HL-60 (cell line): ENCODE measurements around the gene IVL.

ENCODE experiments used
- DNase-seq, 2 experiments: peaks; one replicate each; pipeline ENCODE4 v3.0.0-alpha.2; 2010 to 2020; ENCODE audit warnings: low read depth in 1 of 2, low spot score in 1 of 2
- H3K27ac ChIP-seq: fragments of 250-450 bp; sonication (Bioruptor Pico); replicated peaks from 2 replicates; pipeline ENCODE4 v1.5.1; 2020; ENCODE audit warnings: mild to moderate bottlenecking, moderate library complexity
- H3K27me3 ChIP-seq: fragments of 250-450 bp; sonication (Bioruptor Pico); 2 replicates; pipeline ENCODE4 v1.5.1; 2021; ENCODE audit warnings: mild to moderate bottlenecking, moderate library complexity; ENCODE audit not compliant: insufficient read depth, poor library complexity, severe bottlenecking
- H3K4me3 ChIP-seq: replicated peaks from 2 replicates; pipeline ENCODE4 v1.5.1; 2011; ENCODE audit warnings: mild to moderate bottlenecking, control low read depth, low read length; ENCODE audit not compliant: insufficient read depth
- GABPA ChIP-seq: IDR thresholded peaks from 2 replicates; pipeline ENCODE4 v1.6.1; 2012; ENCODE audit warnings: low read depth
- POLR2AphosphoS5 ChIP-seq: IDR thresholded peaks from 2 replicates; pipeline ENCODE4 v1.6.1; 2012; ENCODE audit warnings: low read depth
- SPI1 ChIP-seq: IDR thresholded peaks from 2 replicates; pipeline ENCODE4 v1.6.1; 2012; ENCODE audit warnings: low read depth, mild to moderate bottlenecking, borderline replicate concordance
- TF ChIP-seq, protein P1 (sequence below): IDR thresholded peaks from 2 replicates; pipeline ENCODE4 v1.6.1; 2012; ENCODE audit warnings: low read depth; ENCODE audit not compliant: insufficient replicate concordance
- TF ChIP-seq, protein P2 (sequence below): IDR thresholded peaks from one replicate; pipeline ENCODE4 v1.5.1; 2011; ENCODE audit warnings: low read length, control low read depth, inconsistent platforms; ENCODE audit not compliant: insufficient read depth

The IVL gene

DNA sequence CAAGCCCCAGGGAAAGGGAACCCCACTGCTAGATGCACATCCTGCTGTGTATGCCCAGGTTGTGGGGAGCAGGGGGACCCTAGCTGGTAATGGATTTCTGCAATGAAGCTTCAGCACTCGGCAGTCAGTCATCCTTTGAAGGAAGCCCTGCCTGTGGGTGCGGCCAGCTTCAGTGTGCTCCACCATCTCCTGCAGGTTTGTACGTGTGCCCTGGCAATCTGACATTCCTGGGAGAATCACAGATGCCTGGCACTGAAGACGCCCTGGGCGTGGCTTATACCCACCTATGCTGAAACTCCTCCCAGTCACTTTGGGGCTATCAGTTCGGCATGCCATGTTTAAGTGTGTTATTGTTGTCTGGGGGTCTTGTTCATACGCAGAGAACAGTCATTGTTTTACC, 45.4 kb downstream of the IVL start:
- no peak for DNase-seq
- Histone ChIP-seq H3K27ac (no peak overlapping the region), H3K4me3 (no peak overlapping the region), H3K27me3 (no peaks in the 10 kb centered on the region)
- TF ChIP-seq SPI1 (no peak), POLR2AphosphoS5 (no peak), GABPA (no peak)
- TF ChIP-seq, protein P1, sequence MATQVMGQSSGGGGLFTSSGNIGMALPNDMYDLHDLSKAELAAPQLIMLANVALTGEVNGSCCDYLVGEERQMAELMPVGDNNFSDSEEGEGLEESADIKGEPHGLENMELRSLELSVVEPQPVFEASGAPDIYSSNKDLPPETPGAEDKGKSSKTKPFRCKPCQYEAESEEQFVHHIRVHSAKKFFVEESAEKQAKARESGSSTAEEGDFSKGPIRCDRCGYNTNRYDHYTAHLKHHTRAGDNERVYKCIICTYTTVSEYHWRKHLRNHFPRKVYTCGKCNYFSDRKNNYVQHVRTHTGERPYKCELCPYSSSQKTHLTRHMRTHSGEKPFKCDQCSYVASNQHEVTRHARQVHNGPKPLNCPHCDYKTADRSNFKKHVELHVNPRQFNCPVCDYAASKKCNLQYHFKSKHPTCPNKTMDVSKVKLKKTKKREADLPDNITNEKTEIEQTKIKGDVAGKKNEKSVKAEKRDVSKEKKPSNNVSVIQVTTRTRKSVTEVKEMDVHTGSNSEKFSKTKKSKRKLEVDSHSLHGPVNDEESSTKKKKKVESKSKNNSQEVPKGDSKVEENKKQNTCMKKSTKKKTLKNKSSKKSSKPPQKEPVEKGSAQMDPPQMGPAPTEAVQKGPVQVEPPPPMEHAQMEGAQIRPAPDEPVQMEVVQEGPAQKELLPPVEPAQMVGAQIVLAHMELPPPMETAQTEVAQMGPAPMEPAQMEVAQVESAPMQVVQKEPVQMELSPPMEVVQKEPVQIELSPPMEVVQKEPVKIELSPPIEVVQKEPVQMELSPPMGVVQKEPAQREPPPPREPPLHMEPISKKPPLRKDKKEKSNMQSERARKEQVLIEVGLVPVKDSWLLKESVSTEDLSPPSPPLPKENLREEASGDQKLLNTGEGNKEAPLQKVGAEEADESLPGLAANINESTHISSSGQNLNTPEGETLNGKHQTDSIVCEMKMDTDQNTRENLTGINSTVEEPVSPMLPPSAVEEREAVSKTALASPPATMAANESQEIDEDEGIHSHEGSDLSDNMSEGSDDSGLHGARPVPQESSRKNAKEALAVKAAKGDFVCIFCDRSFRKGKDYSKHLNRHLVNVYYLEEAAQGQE = no peak
- TF ChIP-seq, protein P2, sequence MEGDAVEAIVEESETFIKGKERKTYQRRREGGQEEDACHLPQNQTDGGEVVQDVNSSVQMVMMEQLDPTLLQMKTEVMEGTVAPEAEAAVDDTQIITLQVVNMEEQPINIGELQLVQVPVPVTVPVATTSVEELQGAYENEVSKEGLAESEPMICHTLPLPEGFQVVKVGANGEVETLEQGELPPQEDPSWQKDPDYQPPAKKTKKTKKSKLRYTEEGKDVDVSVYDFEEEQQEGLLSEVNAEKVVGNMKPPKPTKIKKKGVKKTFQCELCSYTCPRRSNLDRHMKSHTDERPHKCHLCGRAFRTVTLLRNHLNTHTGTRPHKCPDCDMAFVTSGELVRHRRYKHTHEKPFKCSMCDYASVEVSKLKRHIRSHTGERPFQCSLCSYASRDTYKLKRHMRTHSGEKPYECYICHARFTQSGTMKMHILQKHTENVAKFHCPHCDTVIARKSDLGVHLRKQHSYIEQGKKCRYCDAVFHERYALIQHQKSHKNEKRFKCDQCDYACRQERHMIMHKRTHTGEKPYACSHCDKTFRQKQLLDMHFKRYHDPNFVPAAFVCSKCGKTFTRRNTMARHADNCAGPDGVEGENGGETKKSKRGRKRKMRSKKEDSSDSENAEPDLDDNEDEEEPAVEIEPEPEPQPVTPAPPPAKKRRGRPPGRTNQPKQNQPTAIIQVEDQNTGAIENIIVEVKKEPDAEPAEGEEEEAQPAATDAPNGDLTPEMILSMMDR = no peak

DNA sequence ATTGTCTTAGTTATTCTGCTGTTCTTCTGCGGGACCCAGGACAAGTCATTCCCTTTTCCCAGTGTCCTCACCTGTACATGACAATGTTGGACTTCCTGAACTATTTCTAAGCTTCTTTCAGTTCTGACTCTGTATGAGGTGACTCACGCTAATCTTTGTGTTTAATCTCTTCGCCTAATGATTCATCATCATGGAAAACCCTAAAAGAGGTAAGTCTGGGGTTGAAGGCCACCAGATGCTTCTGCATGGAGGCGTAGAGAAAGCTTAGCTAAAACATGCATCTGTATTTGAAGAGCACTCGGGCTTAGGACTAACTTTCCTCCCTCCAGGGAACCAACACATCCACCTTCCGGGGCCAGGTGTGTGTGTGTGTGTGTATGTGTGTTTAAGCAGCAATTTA, 46.1 kb downstream of the IVL start:
- Histone ChIP-seq H3K4me3 (no peak overlapping the region), H3K27me3 (no peaks in the 10 kb centered on the region), H3K27ac (no peak overlapping the region)
- TF ChIP-seq POLR2AphosphoS5 = no peak
- TF ChIP-seq, protein P1 = no peak
- TF ChIP-seq, protein P2 = no peak
- TF ChIP-seq GABPA = no peak
- TF ChIP-seq SPI1 = no peak
- no peak for DNase-seq

- DNase-seq = no peak
- no peak overlapping the region for H3K27ac ChIP-seq
- no peak overlapping the region for H3K4me3 ChIP-seq
- TF ChIP-seq POLR2AphosphoS5 = no peak
- TF ChIP-seq GABPA = no peak
- TF ChIP-seq, protein P2 = no peak
- TF ChIP-seq, protein P1 = no peak
- TF ChIP-seq SPI1 = no peak
- H3K27me3 ChIP-seq = peaks cover 2% of the 10 kb centered on the region
Measured at GRCh38 chr1:152957561-152957960, 49.2 kb downstream of the IVL start.
